Endothelial cell of umbilical vein (primary cell): Measurements from ENCODE around the gene ZBTB48. TPM values are rescaled to one million over a fixed set of nuclear protein-coding genes. Genes with fewer than 3 reads are reported as not detected.

Experiments
- BruUV-seq: library from RNA; stranded (reverse); fragments of 400-500 nt; replicated peaks from 2 replicates; lab custom pipeline; 2021; lab: Mats Ljungman, UMichigan
- CTCF ChIA-PET: fragments of 300-600, 350-600 bp; sonication (Branson Sonifier 250); formaldehyde crosslinking; loops from one replicate; lab custom pipeline; 2021; ENCODE audit warnings: antibody characterized with exemption, inconsistent platforms; lab: Charles Lee
- POLR2A ChIA-PET: fragments of 300-600, 350-600 bp; sonication (Branson Sonifier 250); formaldehyde crosslinking; loops from one replicate; lab custom pipeline; 2021; ENCODE audit warnings: antibody characterized with exemption, inconsistent platforms; lab: Charles Lee
- DNase-seq: peaks from one replicate; pipeline ENCODE4 v3.0.0-alpha.2; 2011; ENCODE audit warnings: low read depth, low spot score
- FAIRE-seq: peaks from 2 replicates; lab custom pipeline; 2011; peaks lifted over from hg19 to GRCh38; lab: Jason Lieb, UNC
- H2AFZ ChIP-seq: 2 replicates; pipeline ENCODE4 v1.6.0; 2012; ENCODE audit warnings: low read depth, low read length, control low read depth, inconsistent platforms
- H3K27ac ChIP-seq: 2 replicates; pipeline ENCODE4 v1.5.1; 2011; ENCODE audit warnings: low read depth, mild to moderate bottlenecking, control low read depth, low read length, moderate library complexity; ENCODE audit not compliant: insufficient read depth
- H3K27me3 ChIP-seq, 2 experiments: 2 replicates each; pipeline versions ENCODE4 v1.6.0 to v1.6.1; 2011; ENCODE audit warnings: low read length in 2 of 2, mixed read lengths in 1 of 2; ENCODE audit not compliant: control insufficient read depth in 2 of 2, insufficient read depth in 2 of 2
- H3K36me3 ChIP-seq, 2 experiments: 2 replicates in 1 of 2; 3 replicates in 1 of 2; pipeline ENCODE4 v1.5.1; 2011; ENCODE audit warnings: low read length in 2 of 2, mild to moderate bottlenecking in 1 of 2, moderate library complexity in 1 of 2; ENCODE audit not compliant: control insufficient read depth in 2 of 2, insufficient read depth in 2 of 2; ENCODE audit errors: extremely low read depth in 1 of 2
- H3K4me1 ChIP-seq: 3 replicates; pipeline ENCODE4 v1.5.1; 2011; ENCODE audit warnings: mild to moderate bottlenecking, low read length; ENCODE audit not compliant: control insufficient read depth, insufficient read depth; ENCODE audit errors: extremely low read depth
- H3K4me2 ChIP-seq: 2 replicates; pipeline ENCODE4 v1.6.1; 2011; ENCODE audit warnings: low read length, control low read depth, mixed read lengths; ENCODE audit not compliant: insufficient read depth
- H3K4me3 ChIP-seq, 3 experiments: fragments of 200-600 bp in 1 of 3; sonication (generic), shearing (Covaris generic) in 1 of 3; replicated peaks in 1 of 3; 2 replicates each; pipeline ENCODE4 v1.5.1; 2011 to 2016; ENCODE audit warnings: control low read depth in 3 of 3, low read length in 3 of 3, mild to moderate bottlenecking in 2 of 3, inconsistent platforms in 1 of 3, low read depth in 1 of 3, moderate library complexity in 1 of 3; ENCODE audit not compliant: insufficient read depth in 1 of 3
- H3K79me2 ChIP-seq: 2 replicates; pipeline ENCODE4 v1.6.0; 2012; ENCODE audit warnings: low read length, inconsistent platforms; ENCODE audit not compliant: control insufficient read depth, insufficient read depth
- H3K9ac ChIP-seq: replicated peaks from 2 replicates; pipeline ENCODE3; 2011; ENCODE audit warnings: low read length, control low read depth; ENCODE audit not compliant: insufficient read depth; ENCODE audit errors: extremely low read depth
- H3K9me1 ChIP-seq: replicated peaks from 3 replicates; pipeline ENCODE4 v1.6.0; 2011; ENCODE audit warnings: mild to moderate bottlenecking, low read length; ENCODE audit not compliant: control insufficient read depth, insufficient read depth; ENCODE audit errors: extremely low read depth
- H3K9me3 ChIP-seq: replicated peaks from 2 replicates; pipeline ENCODE4 v1.5.1; 2012; ENCODE audit warnings: low read length, inconsistent platforms; ENCODE audit not compliant: control insufficient read depth, insufficient read depth
- H4K20me1 ChIP-seq: replicated peaks from 2 replicates; pipeline ENCODE3; 2011; ENCODE audit warnings: mild to moderate bottlenecking, low read length; ENCODE audit not compliant: control insufficient read depth, insufficient read depth; ENCODE audit errors: extremely low read depth
- EZH2 ChIP-seq: IDR thresholded peaks from 2 replicates; pipeline ENCODE4 v1.6.1; 2012; ENCODE audit warnings: borderline replicate concordance, low read depth, mild to moderate bottlenecking, moderate library complexity, low read length, inconsistent platforms; ENCODE audit not compliant: severe bottlenecking
- FOS ChIP-seq: IDR thresholded peaks from 2 replicates; pipeline ENCODE4 v1.6.1; 2011; ENCODE audit warnings: mild to moderate bottlenecking, low read length, moderate library complexity, borderline replicate concordance; ENCODE audit not compliant: insufficient read depth
- GATA2 ChIP-seq: IDR thresholded peaks from 2 replicates; pipeline ENCODE4 v1.7.0; 2011; ENCODE audit warnings: low read depth, mild to moderate bottlenecking, moderate library complexity, mixed read lengths, low read length; ENCODE audit not compliant: insufficient read length, insufficient read depth
- JUN ChIP-seq: IDR thresholded peaks from 2 replicates; pipeline ENCODE4 v1.6.1; 2011; ENCODE audit warnings: borderline replicate concordance, low read depth; ENCODE audit not compliant: insufficient read length, insufficient read depth
- MYC ChIP-seq: IDR thresholded peaks from one replicate; pipeline ENCODE4 v1.6.1; 2011; ENCODE audit warnings: mild to moderate bottlenecking, low read depth, low read length
- POLR2A ChIP-seq: IDR thresholded peaks from 2 replicates; pipeline ENCODE4 v1.6.1; 2012; ENCODE audit warnings: low read depth, mild to moderate bottlenecking, control low read depth, low read length
- POLR2AphosphoS5 ChIP-seq: IDR thresholded peaks from 2 replicates; pipeline ENCODE4 v1.6.1; 2012; ENCODE audit warnings: low read depth, mild to moderate bottlenecking, control low read depth, low read length, moderate library complexity; ENCODE audit not compliant: insufficient read depth
- dilution Hi-C: fragments of 300-500 bp; cut with MboI; formaldehyde crosslinking; loops from one replicate; pipeline ENCODE4 v1.15.0; 2019; ENCODE audit warnings: low sequenced_read_pairs; ENCODE audit not compliant: extremely low pct_ligation_motif_present
- intact Hi-C: fragments of 100-400 bp; cut with micrococcal nuclease; formaldehyde crosslinking; loops from one replicate; pipeline ENCODE4 v1.10.0; 2022
- polyA plus RNA-seq, 4 experiments: library from polyadenylated mRNA; depleted of rRNA in 3 of 4; stranded (reverse) in 3 of 4; unstranded in 1 of 4; fragments of >200 nt; gene quantifications; 2 replicates each; pipeline versions ENCODE4 v1.2.1 to v1.2.3, GENCODE V29; 2011 to 2012; ENCODE audit warnings: missing spikeins in 1 of 4
- total RNA-seq: library from RNA; stranded (reverse); gene quantifications from 2 replicates; pipeline ENCODE4 v1.2.3, GENCODE V29; 2021
- TF ChIP-seq, protein P1 (sequence below), 2 donors: IDR thresholded peaks; 1 replicate in 1 of 2; 2 replicates in 1 of 2; pipeline ENCODE4 v1.5.1; 2011; ENCODE audit warnings: low read length in 2 of 2, mild to moderate bottlenecking in 2 of 2, moderate library complexity in 2 of 2, control low read depth in 1 of 2, inconsistent platforms in 1 of 2, low read depth in 1 of 2; ENCODE audit not compliant: insufficient read depth in 1 of 2; ENCODE audit errors: extremely low read depth in 1 of 2
- TF ChIP-seq, protein P2 (sequence below): IDR thresholded peaks from 2 replicates; pipeline ENCODE4 v1.6.1; 2011; ENCODE audit not compliant: insufficient read depth, insufficient read length

Gene ZBTB48
- total and polyA plus RNA-seq, 2 donors (not counting 3 experiments of a cell fraction or from before 2014, with no cell fraction given), result 20.9 to 25.1 TPM

DNA sequence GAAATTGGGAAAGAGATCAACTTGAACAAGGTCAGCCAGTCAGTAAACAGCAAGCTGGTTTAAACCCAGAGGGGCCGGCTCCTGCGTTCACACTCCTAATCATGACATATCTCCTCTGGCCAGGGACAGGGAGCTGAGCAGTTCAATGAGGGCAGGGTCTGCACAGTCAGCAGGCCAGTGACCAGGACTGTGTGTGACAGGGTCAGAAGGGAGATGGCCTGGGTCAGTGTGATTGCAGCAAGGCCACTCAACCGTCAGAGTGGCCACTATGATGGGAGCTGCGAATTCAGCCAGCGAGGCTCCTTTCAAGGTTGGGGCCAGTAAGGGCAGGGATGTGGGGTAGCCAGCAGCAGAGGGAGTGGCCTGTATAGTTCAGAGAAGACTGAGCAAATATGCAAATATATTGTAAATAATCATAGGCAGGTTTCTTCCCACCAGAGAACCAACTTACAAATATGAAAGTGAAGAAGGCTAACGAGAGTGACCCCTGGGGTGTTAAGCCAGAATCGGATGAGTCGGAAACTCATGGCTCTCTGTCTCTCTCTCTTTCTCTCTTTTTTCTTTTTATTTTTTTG lies 45.5 kb upstream of the ZBTB48 start:
- no peaks in the 10 kb centered on the region for H3K27me3 ChIP-seq
- H3K4me1 ChIP-seq, result no peaks in the 10 kb centered on the region
- no peak overlapping the region for H3K27ac ChIP-seq
- H3K9ac ChIP-seq, result no peak overlapping the region
- no peak overlapping the region for H3K4me2 ChIP-seq
- H3K79me2 ChIP-seq, result peaks cover 5% of the 10 kb centered on the region
- DNase-seq (no peak), FAIRE-seq (no peak)
- no TSS peak for BruUV-seq
- no peak overlapping the region for H3K4me3 ChIP-seq
- POLR2A ChIA-PET, result no interaction called here
- peaks cover 9 to 18% of the 10 kb centered on the region in 2 experiments for H3K36me3 ChIP-seq
- intact Hi-C loops (no loop called here), dilution Hi-C loops (no loop called here)
- H3K9me3 ChIP-seq, result no peaks in the 10 kb centered on the region
- TF ChIP-seq EZH2, result no peak
- no peak for TF ChIP-seq POLR2AphosphoS5
- H3K9me1 ChIP-seq, result no peaks in the 10 kb centered on the region
- H4K20me1 ChIP-seq, result no peaks in the 10 kb centered on the region
- CTCF ChIA-PET, result interaction anchor here (6.3 kb wide), 1 partner anchor 11 kb away, joined by 37 read pairs; no protein-coding TSS in a partner anchor
- H2AFZ ChIP-seq, result no peak overlapping the region

DNA sequence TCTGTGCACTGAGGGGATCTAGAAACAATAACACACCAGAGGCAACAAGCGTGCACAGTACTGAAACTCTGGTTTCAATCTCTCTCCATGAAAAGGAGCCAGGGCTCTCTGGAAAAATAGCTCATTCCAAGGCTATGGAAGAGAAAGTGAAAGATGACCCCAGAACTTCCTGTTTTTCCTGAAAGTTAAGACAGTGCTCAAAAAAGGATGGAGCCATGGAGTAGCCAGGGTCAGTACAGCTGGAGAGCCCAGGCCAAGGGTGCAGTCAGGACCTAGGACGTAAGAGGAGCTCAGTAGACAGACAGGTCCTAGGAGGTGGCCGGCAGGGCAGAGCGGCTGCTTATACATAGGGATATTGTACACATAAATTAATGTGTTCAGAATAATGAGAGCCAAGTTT lies 44.6 kb upstream of the ZBTB48 start:
- H4K20me1 ChIP-seq, result no peaks in the 10 kb centered on the region
- H3K4me3 ChIP-seq, result no peak overlapping the region
- TF ChIP-seq MYC (no peak), GATA2 (no peak), JUN (no peak), EZH2 (no peak), FOS (no peak), POLR2A (no peak)
- TF ChIP-seq, protein P1, sequence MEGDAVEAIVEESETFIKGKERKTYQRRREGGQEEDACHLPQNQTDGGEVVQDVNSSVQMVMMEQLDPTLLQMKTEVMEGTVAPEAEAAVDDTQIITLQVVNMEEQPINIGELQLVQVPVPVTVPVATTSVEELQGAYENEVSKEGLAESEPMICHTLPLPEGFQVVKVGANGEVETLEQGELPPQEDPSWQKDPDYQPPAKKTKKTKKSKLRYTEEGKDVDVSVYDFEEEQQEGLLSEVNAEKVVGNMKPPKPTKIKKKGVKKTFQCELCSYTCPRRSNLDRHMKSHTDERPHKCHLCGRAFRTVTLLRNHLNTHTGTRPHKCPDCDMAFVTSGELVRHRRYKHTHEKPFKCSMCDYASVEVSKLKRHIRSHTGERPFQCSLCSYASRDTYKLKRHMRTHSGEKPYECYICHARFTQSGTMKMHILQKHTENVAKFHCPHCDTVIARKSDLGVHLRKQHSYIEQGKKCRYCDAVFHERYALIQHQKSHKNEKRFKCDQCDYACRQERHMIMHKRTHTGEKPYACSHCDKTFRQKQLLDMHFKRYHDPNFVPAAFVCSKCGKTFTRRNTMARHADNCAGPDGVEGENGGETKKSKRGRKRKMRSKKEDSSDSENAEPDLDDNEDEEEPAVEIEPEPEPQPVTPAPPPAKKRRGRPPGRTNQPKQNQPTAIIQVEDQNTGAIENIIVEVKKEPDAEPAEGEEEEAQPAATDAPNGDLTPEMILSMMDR (IDR thresholded peaks at IDR 0.05; ENCODE audit: extremely low read depth in 1 of 2, insufficient read depth in 1 of 2, low read depth in 1 of 2, low read length in 2 of 2), result no peak
- TF ChIP-seq, protein P2, sequence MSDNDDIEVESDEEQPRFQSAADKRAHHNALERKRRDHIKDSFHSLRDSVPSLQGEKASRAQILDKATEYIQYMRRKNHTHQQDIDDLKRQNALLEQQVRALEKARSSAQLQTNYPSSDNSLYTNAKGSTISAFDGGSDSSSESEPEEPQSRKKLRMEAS, result no peak
- peaks cover 5% of the 10 kb centered on the region for H3K79me2 ChIP-seq
- POLR2A ChIA-PET, result no interaction called here
- no peaks in the 10 kb centered on the region for H3K9me1 ChIP-seq
- no peak overlapping the region for H2AFZ ChIP-seq
- dilution Hi-C loops (no loop called here), intact Hi-C loops (no loop called here)
- H3K9ac ChIP-seq, result no peak overlapping the region
- no TSS peak for BruUV-seq
- no peak overlapping the region for H3K4me2 ChIP-seq
- CTCF ChIA-PET, result interaction anchor here (1.0 to 6.3 kb wide), 2 partner anchors 12 to 112 kb away, joined by 3 to 37 read pairs; no protein-coding TSS in a partner anchor
- no peak for FAIRE-seq
- H3K36me3 ChIP-seq, result peaks cover 9 to 18% of the 10 kb centered on the region in 2 experiments
- H3K27me3 ChIP-seq, result no peaks in the 10 kb centered on the region
- H3K27ac ChIP-seq, result no peak overlapping the region
- no peaks in the 10 kb centered on the region for H3K4me1 ChIP-seq
- DNase-seq, result no peak
- H3K9me3 ChIP-seq, result no peaks in the 10 kb centered on the region
